PC-9 (cell line): ENCODE results near the gene PIGP. TPM values are rescaled to one million over a fixed set of nuclear protein-coding genes. Genes with fewer than 3 reads are reported as not detected.

ENCODE experiments used
- BruUV-seq: library from RNA; stranded (reverse); fragments of 400-500 nt; replicated peaks from 2 replicates; lab custom pipeline; 2021; lab: Mats Ljungman, UMichigan
- CTCF ChIA-PET: fragments of 300-600 bp; sonication (Branson Sonifier 250); formaldehyde crosslinking; loops from one replicate; lab custom pipeline; 2022; ENCODE audit warnings: antibody characterized with exemption; lab: Charles Lee
- POLR2A ChIA-PET: fragments of 300-600 bp; sonication (Branson Sonifier 250); formaldehyde crosslinking; loops from one replicate; lab custom pipeline; 2022; ENCODE audit warnings: antibody characterized with exemption; ENCODE audit not compliant: unreplicated experiment; lab: Charles Lee
- DNase-seq, 2 experiments: peaks; one replicate each; pipeline versions ENCODE4 v3.0.0 to v3.0.0-alpha.2; 2015 to 2022; ENCODE audit warnings: mixed read lengths in 1 of 2
- H2AFZ ChIP-seq: fragments of 200-600 bp; sonication (generic); 2 replicates; pipeline ENCODE4 v1.8.1; 2017; ENCODE audit warnings: antibody characterized with exemption
- H3F3A ChIP-seq: fragments of 200-600 bp; sonication (generic); 2 replicates; pipeline ENCODE4 v1.8.1; 2017; ENCODE audit warnings: antibody characterized with exemption, mild to moderate bottlenecking, low read depth; ENCODE audit not compliant: insufficient read depth
- H3K27ac ChIP-seq: fragments of 200-600 bp; sonication (generic); 2 replicates; pipeline ENCODE4 v1.6.1; 2016; ENCODE audit warnings: mixed run types
- H3K27me3 ChIP-seq: fragments of 200-600 bp; sonication (generic); 2 replicates; pipeline ENCODE4 v1.6.1; 2016; ENCODE audit warnings: low read depth, mixed run types; ENCODE audit not compliant: insufficient read depth
- H3K36me3 ChIP-seq: fragments of 200-600 bp; sonication (generic); 2 replicates; pipeline ENCODE4 v1.6.1; 2016; ENCODE audit warnings: low read depth, mixed run types
- H3K4me1 ChIP-seq: fragments of 200-600 bp; sonication (generic); replicated peaks from 2 replicates; pipeline ENCODE4 v1.6.1; 2016; ENCODE audit warnings: mixed run types; ENCODE audit not compliant: insufficient read depth
- H3K4me2 ChIP-seq: fragments of 200-600 bp; sonication (generic); 2 replicates; pipeline ENCODE4 v1.6.1; 2017; ENCODE audit warnings: mixed run types
- H3K4me3 ChIP-seq: fragments of 200-600 bp; sonication (generic); 2 replicates; pipeline ENCODE4 v1.6.1; 2016; ENCODE audit warnings: mixed run types
- H3K79me2 ChIP-seq: fragments of 200-600 bp; sonication (generic); 2 replicates; pipeline ENCODE4 v1.6.1; 2017; ENCODE audit warnings: low read depth, mixed run types
- H3K9me2 ChIP-seq: fragments of 200-600 bp; sonication (generic); 2 replicates; pipeline ENCODE4 v1.8.1; 2017; ENCODE audit warnings: mild to moderate bottlenecking; ENCODE audit not compliant: insufficient read depth
- H3K9me3 ChIP-seq: fragments of 200-600 bp; sonication (generic); 2 replicates; pipeline ENCODE4 v1.8.1; 2016; ENCODE audit warnings: low read depth; ENCODE audit not compliant: insufficient read depth
- H4K20me1 ChIP-seq: fragments of 200-600 bp; sonication (generic); 2 replicates; pipeline ENCODE4 v1.8.1; 2017; ENCODE audit not compliant: insufficient read depth
- CTCF ChIP-seq: fragments of 200-600 bp; sonication (generic); conservative IDR thresholded peaks from 2 replicates; pipeline ENCODE4 v1.6.1; 2017; ENCODE audit warnings: mixed run types, antibody characterized with exemption, mild to moderate bottlenecking, moderate library complexity
- EZH2 ChIP-seq: fragments of 200-600 bp; sonication (generic); IDR thresholded peaks from 2 replicates; pipeline ENCODE4 v1.8.0; 2017; ENCODE audit warnings: antibody characterized with exemption, low read depth
- intact Hi-C: fragments of 100-400 bp; cut with micrococcal nuclease; formaldehyde crosslinking; loops from one replicate; pipeline ENCODE4 v1.10.0; 2022; ENCODE audit not compliant: unreplicated experiment
- total RNA-seq: library from RNA; stranded (reverse); gene quantifications from 2 replicates; pipeline ENCODE4 v1.2.3, GENCODE V29; 2021

Gene PIGP
- total RNA-seq, 1 experiment from 2014 or later, result 20.9 TPM

GRCh38 chr21:37064841-37065240, 8.0 kb downstream of the PIGP start:
- no peak overlapping the region for H2AFZ ChIP-seq
- no peak overlapping the region for H3K27ac ChIP-seq
- BruUV-seq, result no TSS peak
- no peaks in the 10 kb centered on the region for H3K79me2 ChIP-seq
- intact Hi-C loops, result no loop called here
- DNase-seq, result no peak
- no peaks in the 10 kb centered on the region for H3K27me3 ChIP-seq
- peaks cover 7% of the 10 kb centered on the region for H3K4me1 ChIP-seq
- no peaks in the 10 kb centered on the region; the same call in 1 of the 2 replicates for H3K36me3 ChIP-seq
- H3K9me3 ChIP-seq, result no peaks in the 10 kb centered on the region
- H3K4me3 ChIP-seq, result no peak overlapping the region
- no peaks in the 10 kb centered on the region for H4K20me1 ChIP-seq
- ChIA-PET POLR2A (no interaction called here), CTCF (no interaction called here)
- no peaks in the 10 kb centered on the region for H3K9me2 ChIP-seq
- H3F3A ChIP-seq, result peaks cover 7% of the 10 kb centered on the region; the same call in 1 of the 2 replicates
- no peak overlapping the region for H3K4me2 ChIP-seq
- TF ChIP-seq CTCF (no peak), EZH2 (no peak)

- DNase-seq, result no peak
- Histone ChIP-seq H2AFZ (no peak overlapping the region), H3K4me1 (peaks cover 7% of the 10 kb centered on the region), H3K36me3 (no peaks in the 10 kb centered on the region; the same call in 1 of the 2 replicates), H3K4me3 (no peak overlapping the region), H3K4me2 (no peak overlapping the region), H3K9me2 (no peaks in the 10 kb centered on the region), H3K27ac (no peak overlapping the region), H3K27me3 (no peaks in the 10 kb centered on the region), H3F3A (peaks cover 7% of the 10 kb centered on the region; the same call in 1 of the 2 replicates), H3K79me2 (no peaks in the 10 kb centered on the region), H3K9me3 (no peaks in the 10 kb centered on the region), H4K20me1 (no peaks in the 10 kb centered on the region)
- TF ChIP-seq EZH2 (no peak), CTCF (no peak)
- no TSS peak for BruUV-seq
- ChIA-PET POLR2A (no interaction called here), CTCF (no interaction called here)
- intact Hi-C loops, result no loop called here
Measured at GRCh38 chr21:37063433-37063832, 9.4 kb downstream of the PIGP start.

GRCh38 chr21:37062593-37062935, 10.3 kb downstream of the PIGP start:
- Histone ChIP-seq H3F3A (peaks cover 7% of the 10 kb centered on the region; the same call in 1 of the 2 replicates), H3K4me2 (no peak overlapping the region), H3K9me2 (no peaks in the 10 kb centered on the region), H3K27me3 (no peaks in the 10 kb centered on the region), H3K4me1 (peaks cover 7% of the 10 kb centered on the region), H3K36me3 (no peaks in the 10 kb centered on the region; the same call in 1 of the 2 replicates), H4K20me1 (no peaks in the 10 kb centered on the region), H2AFZ (no peak overlapping the region), H3K27ac (no peak overlapping the region), H3K4me3 (no peak overlapping the region), H3K79me2 (no peaks in the 10 kb centered on the region), H3K9me3 (no peaks in the 10 kb centered on the region)
- no peak for DNase-seq
- TF ChIP-seq EZH2 (no peak), CTCF (no peak)
- intact Hi-C loops, result no loop called here
- BruUV-seq, result no TSS peak
- ChIA-PET CTCF (no interaction called here), POLR2A (interaction anchor here (0.7 kb wide), 1 partner anchor 116 kb away, joined by 3 read pairs; no protein-coding TSS in a partner anchor)
